Gastroesophageal sphincter (tissue), 3 donors: ENCODE results near the gene PMFBP1.

ENCODE experiments used
- CTCF ChIP-seq, 4 experiments: fragments of 200-600 bp in 2 of 4; fragments of 450-650 bp in 2 of 4; sonication (generic) in 1 of 4; IDR thresholded peaks; one replicate each; pipeline ENCODE4 v1.5.1; 2017 to 2019; ENCODE audit warnings: antibody characterized with exemption in 4 of 4, mild to moderate bottlenecking in 2 of 4, moderate library complexity in 2 of 4
- POLR2AphosphoS5 ChIP-seq: sonication (generic); formaldehyde crosslinking; IDR thresholded peaks from one replicate; pipeline ENCODE4 v1.6.1; 2017; ENCODE audit warnings: antibody characterized with exemption

DNA sequence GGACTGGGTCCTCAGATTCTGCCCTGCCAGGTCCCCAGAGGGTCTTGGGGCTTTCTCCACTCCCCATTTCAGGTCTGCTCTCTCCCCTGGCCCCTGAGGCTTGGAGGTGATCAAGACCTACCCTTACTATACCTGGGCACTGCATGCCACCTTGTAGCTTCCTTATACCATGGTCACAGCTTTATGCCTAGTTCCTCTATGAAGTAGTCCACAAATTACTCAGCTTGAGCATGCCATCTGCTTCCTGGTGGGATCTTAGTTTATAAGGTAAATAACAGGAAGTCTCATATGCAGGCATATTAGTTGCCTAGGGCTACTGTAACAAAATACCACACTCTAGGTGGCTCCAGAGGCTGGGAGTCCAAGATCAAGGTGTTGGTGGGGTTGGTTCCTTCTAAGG is 11.0 kb upstream of the PMFBP1 start:
- TF ChIP-seq CTCF (IDR thresholded peaks at IDR 0.05) (no peak), POLR2AphosphoS5 (no peak)
